ENCODE data around the gene SEC11C. TPM values are rescaled to one million over a fixed set of nuclear protein-coding genes. Genes with fewer than 3 reads are reported as not detected.

SEC11C gene
- total and polyA plus RNA-seq, 2 donors (not counting 1 experiment from before 2014, with no cell fraction given): 29.0 to 76.8 TPM

DNA sequence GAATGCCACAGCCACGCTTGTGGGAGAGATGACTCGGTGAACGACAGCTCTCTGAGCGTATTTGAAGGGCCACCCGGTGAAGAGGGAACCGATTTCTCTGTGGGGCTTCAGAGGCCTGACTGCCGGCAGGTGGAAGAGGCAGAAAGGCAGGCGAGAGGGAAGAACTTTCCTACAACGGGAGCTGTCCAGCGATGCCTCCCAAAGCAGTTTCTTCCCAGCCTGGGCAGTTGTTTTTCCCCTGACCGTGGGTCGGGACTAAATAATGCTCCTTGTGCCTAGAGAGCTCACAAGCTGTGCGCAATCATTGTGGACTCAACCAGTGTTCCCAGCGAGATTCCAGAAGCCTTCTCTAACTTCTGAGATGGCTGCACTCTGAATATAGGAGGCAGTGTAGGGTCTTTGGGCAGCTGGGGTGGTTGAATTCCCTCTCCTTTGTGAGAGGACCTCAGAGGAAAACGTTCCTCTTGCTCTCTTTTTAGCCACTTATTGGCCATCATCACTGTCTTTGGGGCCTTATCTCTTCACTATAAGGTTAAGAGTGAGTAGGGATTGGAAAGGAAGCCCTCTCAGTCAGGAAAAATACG is 710 bp downstream of the SEC11C start:
- 0% methylated on average over 12 of the region's 16 CpGs for WGBS (ENCODE audit: insufficient coverage)
- CTCF ChIA-PET: interaction anchor here (0.9 to 4.9 kb wide), 3 partner anchors 46 to 60 kb away, joined by 3 to 31 read pairs (median 3); no protein-coding TSS in a partner anchor
- TF ChIP-seq, protein P1, sequence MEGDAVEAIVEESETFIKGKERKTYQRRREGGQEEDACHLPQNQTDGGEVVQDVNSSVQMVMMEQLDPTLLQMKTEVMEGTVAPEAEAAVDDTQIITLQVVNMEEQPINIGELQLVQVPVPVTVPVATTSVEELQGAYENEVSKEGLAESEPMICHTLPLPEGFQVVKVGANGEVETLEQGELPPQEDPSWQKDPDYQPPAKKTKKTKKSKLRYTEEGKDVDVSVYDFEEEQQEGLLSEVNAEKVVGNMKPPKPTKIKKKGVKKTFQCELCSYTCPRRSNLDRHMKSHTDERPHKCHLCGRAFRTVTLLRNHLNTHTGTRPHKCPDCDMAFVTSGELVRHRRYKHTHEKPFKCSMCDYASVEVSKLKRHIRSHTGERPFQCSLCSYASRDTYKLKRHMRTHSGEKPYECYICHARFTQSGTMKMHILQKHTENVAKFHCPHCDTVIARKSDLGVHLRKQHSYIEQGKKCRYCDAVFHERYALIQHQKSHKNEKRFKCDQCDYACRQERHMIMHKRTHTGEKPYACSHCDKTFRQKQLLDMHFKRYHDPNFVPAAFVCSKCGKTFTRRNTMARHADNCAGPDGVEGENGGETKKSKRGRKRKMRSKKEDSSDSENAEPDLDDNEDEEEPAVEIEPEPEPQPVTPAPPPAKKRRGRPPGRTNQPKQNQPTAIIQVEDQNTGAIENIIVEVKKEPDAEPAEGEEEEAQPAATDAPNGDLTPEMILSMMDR (IDR thresholded peaks at IDR 0.05): no peak
- no peak for TF ChIP-seq EZH2 (IDR thresholded peaks at IDR 0.05; ENCODE audit: borderline replicate concordance, insufficient read depth, low read depth, low read length, poor library complexity, severe bottlenecking)
- H3K4me1 ChIP-seq (ENCODE audit: control insufficient read depth in 2 of 2, insufficient read depth in 2 of 2, low read length in 2 of 2): peaks cover 24 to 38% of the 10 kb centered on the region in 2 donors
- DNase-seq (no peak), ATAC-seq (ENCODE audit: low read depth) (no peak)
- Mint-ChIP-seq H3K9me3 (ENCODE audit: insufficient read depth) (no peaks in the 10 kb centered on the region), H3K27me3 (peaks cover 2% of the 10 kb centered on the region), H3K27ac (peak overlapping the region; percentile 100), H3K4me1 (peaks cover 47% of the 10 kb centered on the region), H3K4me3 (peak overlapping the region; percentile 99)
- H4K20me1 ChIP-seq (ENCODE audit: control insufficient read depth, insufficient read depth, low read length, poor library complexity, severe bottlenecking): peaks cover 21% of the 10 kb centered on the region
- peak overlapping the region; percentile 60 to 89 (median 82) for H3K4me3 ChIP-seq (ENCODE audit: control extremely low read depth in 1 of 5, extremely low read depth in 1 of 5, insufficient read depth in 1 of 5, low read depth in 2 of 5, low read length in 4 of 5)
- peak overlapping the region; percentile 89 for H2AFZ ChIP-seq (ENCODE audit: insufficient read depth, low read depth, low read length, poor library complexity, severe bottlenecking)
- H3K27ac ChIP-seq (ENCODE audit: low read length in 2 of 2): peak overlapping the region; percentile 99 to 100
- intact Hi-C loops (cut with micrococcal nuclease): loop anchor here (1.0 kb wide), 1 partner anchor 56 kb away; no protein-coding TSS in a partner anchor
- no peaks in the 10 kb centered on the region for H3K9me3 ChIP-seq (ENCODE audit: control extremely low read depth in 1 of 3, control insufficient read depth in 2 of 3, insufficient read depth in 1 of 3, low read length in 2 of 3)
- H3K9ac ChIP-seq (ENCODE audit: low read length): peak overlapping the region; percentile 97
- peak overlapping the region; percentile 94 for H3K4me2 ChIP-seq (replicated peaks; ENCODE audit: low read depth, low read length, poor library complexity, severe bottlenecking)
- no peaks in the 10 kb centered on the region for H3K36me3 ChIP-seq (replicated peaks in 1 of 2; ENCODE audit: control extremely low read depth in 1 of 2, control insufficient read depth in 1 of 2, extremely low read depth in 1 of 2, insufficient read depth in 2 of 2, low read length in 1 of 2)
- POLR2A ChIA-PET: interaction anchor here (1.0 kb wide), 1 partner anchor 55 kb away, joined by 3 read pairs; no protein-coding TSS in a partner anchor
- peaks cover 54% of the 10 kb centered on the region for H3K79me2 ChIP-seq (ENCODE audit: control insufficient read depth, insufficient read depth, low read length)
- H3K27me3 ChIP-seq (replicated peaks in 1 of 4; ENCODE audit: control extremely low read depth in 1 of 4, control insufficient read depth in 3 of 4, insufficient read depth in 4 of 4, low read length in 3 of 4): peaks cover 0 to 9% (median 2%) of the 10 kb centered on the region in 4 experiments

Measured in B cell (primary cell).